ENCODE data around the gene PLEKHD1. TPM values are rescaled to one million over a fixed set of nuclear protein-coding genes. Genes with fewer than 3 reads are reported as not detected.
A peak's percentile ranks its signal among the peaks of the same experiment; 100 is the strongest.

Gene PLEKHD1
- total and polyA plus RNA-seq, 4 experiments from 2014 or later: 0.13 to 0.32 (median 0.30) TPM; not detected in 1

DNA sequence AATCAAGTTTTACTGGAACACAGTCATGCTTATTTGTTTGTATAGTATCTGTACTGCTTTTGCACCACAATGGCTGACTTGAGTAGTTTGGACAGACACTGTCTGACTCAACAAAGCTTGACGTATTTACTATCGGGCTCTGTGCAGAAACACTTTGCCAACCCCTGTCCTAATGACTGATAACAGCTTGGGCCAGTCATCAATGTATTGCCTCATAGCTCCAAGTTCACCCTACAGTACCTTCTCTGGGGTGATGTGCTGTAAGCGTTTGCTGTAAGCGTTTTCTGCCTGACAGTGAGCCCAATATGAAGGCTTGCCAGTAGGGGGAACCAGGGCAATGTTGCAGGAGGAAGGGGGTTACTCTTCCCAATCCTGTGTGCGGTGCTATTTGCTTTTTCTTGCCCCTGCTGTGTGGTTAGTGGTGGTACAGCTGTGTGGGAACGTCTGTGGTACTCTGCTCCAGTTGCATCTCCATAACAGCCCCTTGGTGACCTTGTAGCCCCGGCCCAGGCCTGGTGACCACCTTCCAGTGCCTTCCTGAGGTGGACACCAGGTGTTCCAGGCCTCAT lies 95.6 kb downstream of the PLEKHD1 start:
- peaks cover 12 to 13% of the 10 kb centered on the region in 2 donors for H3K27me3 Mint-ChIP-seq
- Histone ChIP-seq H3K36me3 (ENCODE audit: insufficient read depth, low read length) (no peaks in the 10 kb centered on the region), H3K27me3 (ENCODE audit: insufficient read depth, low read length) (no peaks in the 10 kb centered on the region), H3K4me3 (ENCODE audit: low read length in 2 of 2) (no peak overlapping the region), H3K9me3 (ENCODE audit: control insufficient read depth in 1 of 2, low read length in 2 of 2) (no peaks in the 10 kb centered on the region), H3K4me1 (ENCODE audit: insufficient read depth, low read length) (no peaks in the 10 kb centered on the region), H3K27ac (ENCODE audit: low read depth, low read length) (no peak overlapping the region)
- DNase-seq: no peak
- intact Hi-C loops (cut with micrococcal nuclease): no loop called here
- H3K9me3 Mint-ChIP-seq: no peaks in the 10 kb centered on the region
- peak overlapping the region in 1 of 7 donors; percentile 66 for H3K27ac Mint-ChIP-seq
- no peaks in the 10 kb centered on the region for H3K36me3 Mint-ChIP-seq
- POLR2A ChIA-PET (ENCODE audit: partially characterized antibody): no interaction called here
- H3K4me1 Mint-ChIP-seq: peaks cover 0 to 2% (median 0%) of the 10 kb centered on the region in 4 donors
- no peak overlapping the region for H3K4me3 Mint-ChIP-seq
- CTCF ChIA-PET (ENCODE audit: partially characterized antibody): interaction anchor here (0.6 to 4.3 kb wide), 5 partner anchors 9 to 338 kb away, joined by 3 to 26 read pairs (median 4); no protein-coding TSS in a partner anchor

Other genes starting within 250 kb of the PLEKHD1 start
- under 1 TPM in 1 of 2 experiments, not detected in 1; 0.06 TPM for gene GALNT16, start 224.6 kb upstream of the PLEKHD1 start, total RNA-seq
- gene GALNT16, start 224.6 kb upstream of the PLEKHD1 start, polyA plus RNA-seq: not detected
- gene ERH, start 86.4 kb upstream of the PLEKHD1 start, total RNA-seq: 100 to 1,000 TPM; 118 to 135 TPM
- gene ERH, start 86.4 kb upstream of the PLEKHD1 start, polyA plus RNA-seq: 10 to 100 TPM; 44.6 to 63.6 TPM
- 10 to 100 TPM; 33.7 to 38.6 TPM for gene SLC39A9, start 86.0 kb upstream of the PLEKHD1 start, total RNA-seq
- gene SLC39A9, start 86.0 kb upstream of the PLEKHD1 start, polyA plus RNA-seq: 10 to 100 TPM; 17.9 to 18.6 TPM
- not detected for gene CCDC177, start 90.1 kb downstream of the PLEKHD1 start, total RNA-seq
- gene CCDC177, start 90.1 kb downstream of the PLEKHD1 start, polyA plus RNA-seq: not detected
- gene SUSD6, start 126.9 kb downstream of the PLEKHD1 start, total RNA-seq: 10 to 100 TPM; 61.5 to 62.0 TPM
- 10 to 100 TPM in 1 of 2 donors, 1 to 10 TPM in 1; 4.8 to 10.8 TPM for gene SUSD6, start 126.9 kb downstream of the PLEKHD1 start, polyA plus RNA-seq